ENCODE data around the gene ANGEL2. TPM values are rescaled to one million over a fixed set of nuclear protein-coding genes. Genes with fewer than 3 reads are reported as not detected.

The ANGEL2 gene
- total RNA-seq, 1 experiment from 2014 or later, result 25.5 TPM

Other genes starting within 250 kb of the ANGEL2 start
- 36.4 TPM for gene NSL1, start 224.1 kb downstream of the ANGEL2 start, total RNA-seq (2021; ENCODE audit: unreplicated experiment)
- gene TATDN3, start 224.0 kb downstream of the ANGEL2 start, total RNA-seq (2021; ENCODE audit: unreplicated experiment), result 16.3 TPM
- gene SPATA45, start 168.2 kb downstream of the ANGEL2 start, total RNA-seq (2021; ENCODE audit: unreplicated experiment), result not detected
- gene FLVCR1, start 157.6 kb downstream of the ANGEL2 start, total RNA-seq (2021; ENCODE audit: unreplicated experiment), result 19.0 TPM
- 5.7 TPM for gene VASH2, start 65.3 kb downstream of the ANGEL2 start, total RNA-seq (2021; ENCODE audit: unreplicated experiment)
- gene RPS6KC1, start 35.4 kb upstream of the ANGEL2 start, total RNA-seq (2021; ENCODE audit: unreplicated experiment), result 15.9 TPM

Data from HCT116 (cell line).